ENCODE data around the gene PSMA8.
A peak's percentile ranks its signal among the peaks of the same experiment; 100 is the strongest.
"Not testable (repeated sequence)": the region's sequence is repeated elsewhere in the genome, so short reads cannot be mapped to it uniquely, and the experiment has no call there.

Gene PSMA8

DNA sequence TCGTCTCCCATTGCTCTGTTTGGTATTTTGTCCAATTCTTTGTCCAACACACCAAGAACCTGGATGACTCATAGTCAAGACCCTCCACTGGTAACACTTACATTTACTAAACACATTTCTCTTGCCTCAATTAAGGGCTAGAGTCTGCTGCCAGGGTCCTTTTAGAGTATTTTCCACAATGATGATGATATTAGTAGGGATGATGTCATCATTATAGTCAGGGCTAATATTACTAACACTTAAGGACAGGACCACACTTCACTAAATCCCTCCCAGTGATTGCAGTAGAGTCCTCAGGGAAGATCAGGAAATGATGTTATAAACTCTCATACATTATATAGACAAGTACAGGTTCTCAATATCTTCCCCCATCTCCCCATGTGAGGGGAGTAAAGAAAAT, 29.6 kb upstream of the PSMA8 start:
- no peak overlapping the region for H3K27ac ChIP-seq (ENCODE audit: extremely low read depth, low read depth, low read length)
- TF ChIP-seq, protein P1, sequence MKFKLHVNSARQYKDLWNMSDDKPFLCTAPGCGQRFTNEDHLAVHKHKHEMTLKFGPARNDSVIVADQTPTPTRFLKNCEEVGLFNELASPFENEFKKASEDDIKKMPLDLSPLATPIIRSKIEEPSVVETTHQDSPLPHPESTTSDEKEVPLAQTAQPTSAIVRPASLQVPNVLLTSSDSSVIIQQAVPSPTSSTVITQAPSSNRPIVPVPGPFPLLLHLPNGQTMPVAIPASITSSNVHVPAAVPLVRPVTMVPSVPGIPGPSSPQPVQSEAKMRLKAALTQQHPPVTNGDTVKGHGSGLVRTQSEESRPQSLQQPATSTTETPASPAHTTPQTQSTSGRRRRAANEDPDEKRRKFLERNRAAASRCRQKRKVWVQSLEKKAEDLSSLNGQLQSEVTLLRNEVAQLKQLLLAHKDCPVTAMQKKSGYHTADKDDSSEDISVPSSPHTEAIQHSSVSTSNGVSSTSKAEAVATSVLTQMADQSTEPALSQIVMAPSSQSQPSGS (tag by site-specific recombination; IDR thresholded peaks at IDR 0.05; ENCODE audit: low read depth) = peak; percentile 66
- TF ChIP-seq ZFP41 (tag by site-specific recombination; IDR thresholded peaks at IDR 0.05; ENCODE audit: borderline replicate concordance) = no peak
- ChIA-PET CTCF (no interaction called here), POLR2A (no interaction called here)
- no peaks in the 10 kb centered on the region for H3K9me3 ChIP-seq (ENCODE audit: control insufficient read depth, insufficient read depth, low read depth, low read length)
- no peaks in the 10 kb centered on the region for H3K4me1 ChIP-seq (ENCODE audit: control insufficient read depth, insufficient read depth, low read length)
- no peak overlapping the region for H3K4me3 ChIP-seq (ENCODE audit: low read depth, low read length)
- no peaks in the 10 kb centered on the region for H3K36me3 ChIP-seq (ENCODE audit: control insufficient read depth in 2 of 2, insufficient read depth in 1 of 2, low read length in 2 of 2)

DNA sequence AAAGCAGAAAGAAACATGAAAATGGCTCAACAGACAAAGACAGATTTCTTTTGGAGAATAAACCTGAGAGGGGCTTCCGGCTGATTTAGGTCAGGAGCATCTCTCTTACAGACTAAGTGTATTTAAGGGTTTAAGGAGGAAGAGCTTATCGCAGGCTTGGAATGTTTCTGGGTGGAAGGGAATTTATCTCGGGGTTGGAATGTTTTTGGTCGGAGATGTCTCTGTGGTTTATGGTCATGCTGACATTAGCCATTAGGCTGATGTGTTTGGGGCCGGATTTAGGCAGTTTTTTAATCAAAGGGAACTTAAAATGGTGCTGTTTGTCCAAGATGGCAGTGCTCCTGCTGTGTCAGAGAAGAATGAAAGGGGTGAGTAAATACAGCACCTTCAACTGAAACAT, 14.4 kb upstream of the PSMA8 start:
- TF ChIP-seq ZNF580 (tag by site-specific recombination; IDR thresholded peaks at IDR 0.05) (no peak), TRIM28 (IDR thresholded peaks at IDR 0.05; ENCODE audit: borderline replicate concordance, low read length) (peak; percentile 10; the same call in 1 of the 2 replicates)
- ChIA-PET POLR2A (no interaction called here), CTCF (no interaction called here)

DNA sequence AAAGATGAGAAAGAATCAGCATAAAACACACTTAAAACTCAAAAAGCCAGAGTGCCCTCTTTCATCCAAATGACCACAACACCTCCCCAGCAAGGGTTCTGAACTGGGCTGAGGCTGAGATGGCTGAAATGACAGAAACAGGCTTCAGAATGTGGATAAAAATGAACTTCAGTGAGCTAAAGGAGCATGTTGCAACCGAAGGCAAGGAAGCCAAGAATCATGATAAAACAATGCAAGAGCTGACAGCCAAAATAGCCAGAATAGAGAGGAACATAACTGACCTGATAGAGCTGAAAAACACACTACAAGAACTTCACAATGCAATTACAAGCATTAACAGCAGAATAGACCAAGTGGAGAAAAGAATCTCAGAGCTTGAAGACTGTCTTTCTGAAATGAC, 12.2 kb upstream of the PSMA8 start:
- ChIA-PET CTCF (interaction anchor here (0.6 kb wide), 1 partner anchor 956 kb away, joined by 3 read pairs; no protein-coding TSS in a partner anchor), POLR2A (no interaction called here)
- no peak overlapping the region for H3K27ac ChIP-seq (ENCODE audit: extremely low read depth, low read depth, low read length)
- no peaks in the 10 kb centered on the region for H3K4me1 ChIP-seq (ENCODE audit: control insufficient read depth, insufficient read depth, low read length)
- TF ChIP-seq IKZF3 (tag by site-specific recombination; IDR thresholded peaks at IDR 0.05) = no peak
- no peak for TF ChIP-seq ZNF843 (tag by site-specific recombination; IDR thresholded peaks at IDR 0.05)
- TF ChIP-seq OVOL3 (tag by site-specific recombination; IDR thresholded peaks at IDR 0.05) = no peak
- TF ChIP-seq, protein P2, sequence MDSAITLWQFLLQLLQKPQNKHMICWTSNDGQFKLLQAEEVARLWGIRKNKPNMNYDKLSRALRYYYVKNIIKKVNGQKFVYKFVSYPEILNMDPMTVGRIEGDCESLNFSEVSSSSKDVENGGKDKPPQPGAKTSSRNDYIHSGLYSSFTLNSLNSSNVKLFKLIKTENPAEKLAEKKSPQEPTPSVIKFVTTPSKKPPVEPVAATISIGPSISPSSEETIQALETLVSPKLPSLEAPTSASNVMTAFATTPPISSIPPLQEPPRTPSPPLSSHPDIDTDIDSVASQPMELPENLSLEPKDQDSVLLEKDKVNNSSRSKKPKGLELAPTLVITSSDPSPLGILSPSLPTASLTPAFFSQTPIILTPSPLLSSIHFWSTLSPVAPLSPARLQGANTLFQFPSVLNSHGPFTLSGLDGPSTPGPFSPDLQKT (IDR thresholded peaks at IDR 0.05; ENCODE audit: borderline replicate concordance, low read depth, low read length) = no peak
- no peak for TF ChIP-seq ZNF23 (tag by site-specific recombination; IDR thresholded peaks at IDR 0.05; ENCODE audit: borderline replicate concordance)
- TF ChIP-seq ZNF658 (tag by site-specific recombination; IDR thresholded peaks at IDR 0.05) = no peak
- H3K9me3 ChIP-seq (ENCODE audit: control insufficient read depth, insufficient read depth, low read depth, low read length) = no peaks in the 10 kb centered on the region
- no peaks in the 10 kb centered on the region for H3K36me3 ChIP-seq (ENCODE audit: control insufficient read depth in 2 of 2, insufficient read depth in 1 of 2, low read length in 2 of 2)
- H3K4me3 ChIP-seq (ENCODE audit: low read depth, low read length) = no peak overlapping the region

More for the DNA sequence above, 14.4 kb upstream of the PSMA8 start:
- Histone ChIP-seq H3K4me1 (ENCODE audit: control insufficient read depth, insufficient read depth, low read length) (no peaks in the 10 kb centered on the region), H3K4me3 (ENCODE audit: low read depth, low read length) (no peak overlapping the region), H3K27ac (ENCODE audit: extremely low read depth, low read depth, low read length) (no peak overlapping the region), H3K9me3 (ENCODE audit: control insufficient read depth, insufficient read depth, low read depth, low read length) (no peaks in the 10 kb centered on the region), H3K36me3 (ENCODE audit: control insufficient read depth in 2 of 2, insufficient read depth in 1 of 2, low read length in 2 of 2) (no peaks in the 10 kb centered on the region)

DNA sequence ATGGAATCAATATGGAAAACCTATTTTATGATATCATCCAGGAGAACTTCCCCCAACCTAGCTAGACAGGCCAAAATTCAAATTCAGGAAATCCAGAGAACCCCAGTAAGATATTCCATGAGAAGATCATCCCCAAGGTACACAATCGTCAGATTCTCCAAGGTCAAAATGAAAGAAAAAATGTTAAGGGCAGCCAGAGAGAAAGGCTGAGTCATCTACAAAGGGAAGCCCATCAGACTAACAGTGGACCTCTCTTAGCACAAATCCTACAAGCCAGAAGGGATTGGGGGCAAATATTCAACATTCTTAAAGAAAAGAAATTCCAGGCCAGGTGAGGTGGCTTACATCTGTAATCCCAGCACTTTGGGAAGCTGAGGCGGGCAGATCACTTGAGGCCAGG, 11.7 kb upstream of the PSMA8 start:
- H3K36me3 ChIP-seq (ENCODE audit: control insufficient read depth in 2 of 2, insufficient read depth in 1 of 2, low read length in 2 of 2); H3K4me3 ChIP-seq (ENCODE audit: low read depth, low read length); H3K4me1 ChIP-seq (ENCODE audit: control insufficient read depth, insufficient read depth, low read length); H3K9me3 ChIP-seq (ENCODE audit: control insufficient read depth, insufficient read depth, low read depth, low read length); CTCF ChIA-PET; H3K27ac ChIP-seq (ENCODE audit: extremely low read depth, low read depth, low read length); POLR2A ChIA-PET: not testable (repeated sequence)

- ChIA-PET CTCF (no interaction called here), POLR2A (no interaction called here)
- no peak overlapping the region for H3K27ac ChIP-seq (ENCODE audit: extremely low read depth, low read depth, low read length)
- no peak for TF ChIP-seq TSHZ1 (tag by site-specific recombination; IDR thresholded peaks at IDR 0.05; ENCODE audit: borderline replicate concordance)
- TF ChIP-seq ZNF785 (tag by site-specific recombination; IDR thresholded peaks at IDR 0.05) = no peak
- no peak for TF ChIP-seq INSM2 (tag by site-specific recombination; IDR thresholded peaks at IDR 0.05)
- TF ChIP-seq ZSCAN23 (tag by site-specific recombination; IDR thresholded peaks at IDR 0.05) = no peak
- no peak for TF ChIP-seq MEIS1 (CRISPR knock-in tag; IDR thresholded peaks at IDR 0.05; ENCODE audit: borderline replicate concordance)
- no peak overlapping the region for H3K4me3 ChIP-seq (ENCODE audit: low read depth, low read length)
- H3K36me3 ChIP-seq (ENCODE audit: control insufficient read depth in 2 of 2, insufficient read depth in 1 of 2, low read length in 2 of 2) = no peaks in the 10 kb centered on the region
- H3K9me3 ChIP-seq (ENCODE audit: control insufficient read depth, insufficient read depth, low read depth, low read length) = no peaks in the 10 kb centered on the region
- H3K4me1 ChIP-seq (ENCODE audit: control insufficient read depth, insufficient read depth, low read length) = no peaks in the 10 kb centered on the region
Measured at GRCh38 chr18:26127786-26128185, 5.9 kb upstream of the PSMA8 start.
